Stimulated activated CD4-positive, alpha-beta T cell treated with anti-CD3 and anti-CD28 coated beads, Interleukin-4, amount 100 ng/mL, for 24 hours (primary cell): ENCODE measurements around the gene SPTSSB.

ENCODE experiments used
- DNase-seq: peaks from one replicate; pipeline ENCODE4 v3.0.0-alpha.2; 2020

SPTSSB gene

DNA sequence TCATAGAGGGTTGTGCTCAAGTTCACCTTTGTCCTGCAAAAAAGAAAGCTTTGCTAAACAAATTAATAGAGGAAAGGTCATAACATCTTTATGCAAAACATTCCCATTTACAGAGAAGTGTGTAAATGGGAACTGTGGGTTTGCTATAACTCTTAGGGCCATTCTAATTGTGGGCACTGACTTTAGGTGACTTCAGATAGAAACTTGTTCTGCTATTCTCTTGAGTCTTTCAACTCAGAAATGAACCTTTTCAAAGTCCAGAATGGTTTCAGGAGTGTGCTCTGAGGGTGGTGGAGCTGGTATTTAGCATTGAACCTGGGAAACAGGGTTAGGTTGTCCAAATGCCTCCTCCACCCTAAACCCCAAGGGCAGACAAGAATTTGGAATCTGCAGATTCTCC, 34.0 kb downstream of the SPTSSB start:
- DNase-seq: no peak

DNA sequence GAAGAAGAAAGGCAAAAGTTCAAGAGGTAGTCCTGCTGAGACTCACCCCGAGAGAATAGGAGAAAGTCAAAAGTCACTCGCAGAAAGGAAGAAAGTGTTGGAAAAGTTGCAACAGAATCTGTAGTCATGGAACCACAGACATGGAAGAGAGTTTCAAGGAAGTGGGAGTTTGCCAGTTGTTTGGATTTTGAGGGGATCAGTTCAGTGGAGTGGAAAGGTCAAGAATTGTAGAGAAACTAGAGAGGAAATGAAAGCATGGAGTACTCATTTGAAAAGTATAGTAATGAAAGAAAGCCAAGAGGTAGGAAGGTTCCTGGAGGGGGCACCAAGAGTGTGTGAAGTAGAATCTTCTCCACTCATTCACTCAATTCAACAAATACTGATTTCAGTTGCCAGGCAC, 34.7 kb downstream of the SPTSSB start:
- DNase-seq: no peak

DNA sequence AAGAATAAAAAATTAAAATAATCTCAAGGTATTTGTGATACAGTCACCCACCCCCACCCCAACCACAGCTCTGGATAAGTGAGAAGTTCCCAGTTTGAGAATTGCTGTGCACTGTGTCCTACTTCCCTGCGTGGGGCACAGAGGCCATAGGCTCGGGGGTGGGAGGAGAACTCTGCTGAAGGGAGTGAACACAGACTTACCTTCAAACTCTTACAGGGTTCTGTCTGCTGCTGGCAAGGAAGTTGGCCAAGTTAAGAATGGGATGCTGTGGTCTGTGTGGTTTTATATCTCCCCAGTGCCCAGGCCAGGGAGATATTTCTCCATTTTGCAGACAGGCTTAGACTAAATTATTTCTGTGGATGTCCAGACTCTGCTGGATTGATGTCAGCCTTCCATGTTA, 37.6 kb downstream of the SPTSSB start:
- no peak for DNase-seq

DNA sequence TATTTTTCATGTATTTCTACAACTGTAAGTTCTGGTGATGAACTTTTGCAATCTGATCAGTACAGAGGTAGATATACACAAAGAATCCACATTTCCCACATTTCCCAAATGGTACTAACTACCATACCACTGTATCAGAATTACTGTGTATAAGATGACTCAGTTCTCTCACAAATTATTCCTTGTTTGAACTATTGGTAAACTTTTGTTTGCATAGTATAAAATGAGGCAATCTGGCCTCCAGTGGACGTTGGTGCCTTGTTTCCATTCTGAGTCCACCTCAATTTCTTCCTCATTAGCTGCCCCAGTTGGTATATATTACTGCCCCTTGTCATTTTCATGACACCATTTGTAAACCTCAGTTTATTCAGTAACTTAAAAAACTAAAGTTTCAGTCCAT, 38.5 kb downstream of the SPTSSB start:
- DNase-seq: no peak

DNA sequence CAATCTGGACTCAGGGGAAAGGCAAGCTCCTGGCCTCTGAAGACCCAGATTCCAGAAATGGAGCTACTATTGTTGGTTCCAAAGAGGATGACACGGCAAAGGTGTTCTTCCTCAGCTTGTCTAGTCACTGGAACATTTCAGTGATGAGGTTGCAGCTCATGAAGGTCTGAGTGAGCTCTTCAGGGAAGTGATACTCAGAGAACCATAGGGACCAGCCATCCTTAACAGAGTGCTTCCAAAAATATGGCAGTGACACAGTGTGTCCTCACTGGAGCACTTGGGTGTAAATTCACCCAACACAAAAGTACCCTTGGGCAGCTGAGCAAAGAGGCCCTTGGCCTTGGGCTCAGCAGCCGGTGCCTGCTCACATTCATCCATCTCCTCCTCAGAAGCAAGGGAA, 46.3 kb downstream of the SPTSSB start:
- DNase-seq: no peak

DNA sequence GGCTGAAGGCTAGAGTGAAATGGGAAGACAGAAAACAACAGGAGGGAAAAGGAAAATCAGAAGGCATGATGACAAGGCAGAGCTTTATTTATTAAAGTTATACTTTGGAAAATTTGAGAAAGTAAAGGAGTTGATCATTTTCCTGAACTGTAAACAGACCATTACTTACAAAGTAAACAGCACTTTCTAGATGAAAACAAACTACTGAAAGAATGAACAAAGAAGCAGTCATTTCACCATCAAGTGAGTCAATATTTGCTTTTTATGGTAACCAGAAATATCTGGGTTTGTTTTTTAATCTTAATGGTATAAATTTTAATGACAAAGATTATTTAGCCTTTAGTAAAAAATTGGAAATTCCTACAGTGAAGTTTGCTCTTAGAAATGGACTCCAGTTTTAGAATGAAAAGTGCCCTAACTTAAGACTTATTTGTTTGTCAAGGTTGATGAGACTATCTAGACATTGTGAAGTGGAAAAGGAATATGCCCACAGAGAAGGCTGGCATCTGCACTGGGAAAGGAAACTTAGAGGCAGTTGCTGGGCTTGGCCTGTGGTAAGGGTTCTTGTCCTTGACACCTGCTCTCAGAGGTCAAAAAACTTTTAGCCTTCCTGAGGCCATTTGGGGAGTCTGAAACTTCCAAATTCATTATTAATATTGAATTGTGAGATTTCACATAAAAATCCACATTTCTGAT, 47.2 kb downstream of the SPTSSB start:
- DNase-seq: no peak

DNA sequence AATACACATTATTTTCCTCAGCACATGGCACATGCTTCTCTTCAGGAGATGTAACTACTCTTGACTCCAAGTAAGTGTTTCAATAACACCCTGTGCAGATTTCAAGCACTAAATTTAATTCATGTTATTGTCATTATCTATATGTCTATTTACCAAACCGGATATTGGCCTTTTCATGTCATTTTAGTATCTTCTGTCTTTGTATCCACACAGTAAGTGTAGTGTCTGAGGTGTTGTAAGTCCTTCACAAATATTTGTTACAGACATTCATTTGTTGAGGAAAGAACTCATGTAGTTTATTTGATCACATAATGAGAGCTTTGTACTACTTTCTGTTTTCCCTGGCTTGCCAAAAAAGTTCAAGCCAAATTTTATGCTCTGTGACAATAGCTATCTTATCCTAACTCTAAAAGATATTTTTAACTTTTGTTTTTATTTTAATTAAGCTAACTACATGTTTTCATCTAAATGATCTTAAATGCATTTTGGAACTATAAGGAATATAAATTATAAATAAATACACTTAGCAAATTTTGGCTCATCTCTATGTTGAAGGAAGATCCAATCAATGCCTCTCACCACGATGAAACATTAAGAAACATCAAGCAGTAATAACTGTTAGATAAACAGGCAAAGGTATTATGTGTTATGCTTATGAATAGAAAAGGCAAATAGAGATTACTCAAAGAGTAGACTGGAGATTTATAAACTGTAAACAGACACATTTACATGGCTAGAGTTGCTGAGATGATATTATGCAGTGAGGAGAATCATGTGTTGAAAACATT, 48.3 kb downstream of the SPTSSB start:
- DNase-seq: no peak

DNA sequence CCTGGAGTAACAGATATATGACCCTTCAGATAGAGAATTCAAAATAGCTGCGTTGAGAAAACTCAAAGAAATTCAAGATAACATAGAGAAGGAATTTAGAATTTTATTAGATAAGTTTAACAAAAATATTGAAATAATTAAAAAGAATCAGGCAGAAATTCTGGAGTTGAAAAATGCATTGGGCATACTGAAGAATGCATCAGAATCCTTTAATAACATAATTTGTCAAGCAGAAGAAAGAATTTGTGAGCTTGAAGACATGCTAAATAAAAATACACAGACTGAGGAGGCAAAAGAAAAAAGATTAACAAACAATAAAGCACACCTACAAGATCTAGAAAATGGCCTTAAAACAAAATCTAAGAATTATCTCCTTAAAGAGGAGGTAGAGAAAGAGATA, 50.5 kb downstream of the SPTSSB start:
- DNase-seq: no peak

DNA sequence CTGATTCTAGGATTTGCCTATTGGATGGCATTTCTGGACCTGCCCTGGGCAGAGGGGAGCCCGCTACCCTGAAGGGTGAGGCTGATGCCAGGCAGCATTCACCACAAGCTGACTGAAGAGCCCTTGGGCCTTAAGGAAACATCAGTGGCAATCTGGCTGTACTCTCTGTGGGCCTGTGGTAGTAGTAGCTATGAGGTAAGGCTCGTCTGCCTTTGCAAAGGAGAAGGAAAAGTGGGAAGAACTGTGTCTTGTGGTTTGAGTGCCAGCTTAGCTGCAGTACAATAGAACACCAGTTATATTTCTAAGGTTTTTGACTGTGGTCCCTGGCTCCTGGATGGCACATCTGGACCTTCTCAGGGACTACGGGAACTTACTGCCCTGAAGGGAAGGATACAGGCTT, 51.5 kb downstream of the SPTSSB start:
- no peak for DNase-seq

DNA sequence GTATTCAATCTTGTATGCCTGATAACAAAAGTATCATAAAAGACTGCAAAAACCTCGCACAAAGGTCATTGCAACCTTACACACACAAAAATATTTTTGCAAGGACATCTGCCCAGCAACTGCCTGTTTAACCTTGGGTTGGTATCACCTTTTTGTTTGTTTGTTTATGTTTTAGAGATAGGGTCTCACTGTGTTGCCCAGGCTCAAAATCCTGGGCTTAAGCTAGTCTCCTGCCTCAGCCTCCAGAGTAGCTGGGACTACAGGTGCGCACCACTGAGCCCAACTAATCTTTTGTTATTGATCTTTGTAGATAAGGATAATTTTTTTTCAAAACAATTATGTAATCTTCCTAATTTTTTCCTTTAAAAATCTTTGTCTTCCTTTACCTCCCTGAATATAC, 54.2 kb downstream of the SPTSSB start:
- DNase-seq: no peak

DNA sequence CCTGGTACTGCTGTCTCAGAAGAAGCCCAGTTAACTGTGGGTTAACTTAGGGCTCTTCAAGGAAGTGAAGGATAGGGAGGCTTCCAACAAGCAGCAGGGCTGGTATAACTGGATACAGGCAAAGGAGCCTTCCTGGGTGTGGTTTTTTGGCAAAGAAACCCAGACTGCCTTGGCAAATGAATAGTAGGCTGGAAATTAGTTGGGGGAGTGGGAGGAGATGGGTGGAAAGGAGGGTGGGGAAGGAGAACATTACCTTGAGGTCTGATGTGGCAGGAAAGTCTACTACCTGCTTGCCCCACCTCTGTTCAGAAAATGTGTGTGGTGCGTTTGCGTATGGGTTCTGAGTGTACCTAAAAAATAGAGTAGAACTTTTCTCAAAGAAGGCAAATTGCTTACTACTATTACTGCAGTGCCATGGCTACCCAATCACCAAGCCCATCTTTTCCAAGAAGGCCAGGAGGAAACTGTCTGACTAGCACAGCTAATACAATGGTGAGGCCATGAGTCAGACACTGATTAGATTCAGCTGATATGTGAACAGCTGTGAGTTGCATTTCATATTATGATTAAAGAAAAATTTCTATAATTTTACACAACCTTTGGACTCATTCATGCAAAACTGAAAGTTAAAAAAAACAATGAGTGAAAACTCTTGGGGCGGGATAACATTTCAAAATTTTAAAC, 55.2 kb downstream of the SPTSSB start:
- no peak for DNase-seq

DNA sequence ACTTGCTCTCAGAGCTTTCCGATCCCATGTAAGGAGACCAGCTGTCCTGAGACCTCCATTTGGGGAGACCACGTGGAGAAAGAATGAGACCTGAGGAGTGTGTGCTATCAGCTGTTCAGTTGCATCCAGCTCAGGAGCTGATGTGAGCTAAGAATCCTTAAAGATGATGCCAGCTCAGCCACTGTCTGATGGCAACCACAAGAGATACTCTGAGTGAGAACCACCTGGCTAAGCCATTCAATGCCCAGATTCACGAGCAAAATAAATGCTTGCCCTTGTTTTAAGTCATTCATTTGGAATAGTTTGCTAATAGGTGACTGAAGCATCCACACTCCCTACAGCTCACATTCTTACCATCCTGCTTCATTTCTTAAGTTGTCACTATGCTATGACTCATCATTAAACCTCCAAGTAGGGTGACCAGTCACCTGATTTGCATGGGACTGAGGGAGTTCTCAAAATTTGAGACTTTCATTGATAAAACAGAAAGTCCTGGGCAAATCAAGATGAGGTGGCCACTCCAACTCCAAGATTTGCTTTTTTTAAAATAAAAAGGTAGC, 56.4 kb downstream of the SPTSSB start:
- DNase-seq: no peak

DNA sequence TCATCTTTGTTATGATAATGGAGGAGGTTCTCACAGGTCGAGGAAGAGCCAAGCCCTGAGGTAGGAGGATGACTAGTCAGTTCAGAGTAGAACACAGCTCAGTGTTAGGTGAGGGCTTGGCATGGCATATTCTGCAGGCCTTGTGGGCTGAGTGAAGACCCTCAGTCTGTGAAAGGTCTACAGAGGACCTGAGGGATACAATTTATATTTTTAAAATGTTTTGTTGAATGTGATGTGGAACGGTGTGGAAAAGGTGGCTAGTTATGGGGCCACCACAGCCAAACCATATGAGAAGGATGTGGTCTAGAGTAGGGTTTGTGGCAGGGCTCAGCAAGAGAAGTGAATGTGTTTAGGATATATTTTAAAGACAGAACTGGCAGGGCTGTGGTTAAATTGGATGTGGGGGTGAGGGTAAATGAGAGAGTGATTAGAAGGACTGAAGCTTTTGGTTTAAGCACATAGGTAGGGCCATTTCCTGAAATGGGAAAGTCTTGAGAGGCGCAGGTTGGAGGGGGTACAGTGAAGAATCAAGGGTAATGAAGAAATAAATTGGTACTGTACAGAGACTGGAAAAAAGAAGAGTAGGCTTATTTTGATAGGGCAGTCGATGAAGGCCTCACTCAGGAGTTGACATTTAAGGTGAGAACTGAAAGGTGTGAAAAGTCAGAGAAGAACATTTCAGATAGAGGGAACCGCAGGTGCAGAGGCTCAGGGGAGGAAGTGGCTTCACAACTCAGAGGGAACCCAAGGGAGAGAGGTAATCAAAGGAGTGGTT, 60.5 kb downstream of the SPTSSB start:
- peak; percentile 39 for DNase-seq

DNA sequence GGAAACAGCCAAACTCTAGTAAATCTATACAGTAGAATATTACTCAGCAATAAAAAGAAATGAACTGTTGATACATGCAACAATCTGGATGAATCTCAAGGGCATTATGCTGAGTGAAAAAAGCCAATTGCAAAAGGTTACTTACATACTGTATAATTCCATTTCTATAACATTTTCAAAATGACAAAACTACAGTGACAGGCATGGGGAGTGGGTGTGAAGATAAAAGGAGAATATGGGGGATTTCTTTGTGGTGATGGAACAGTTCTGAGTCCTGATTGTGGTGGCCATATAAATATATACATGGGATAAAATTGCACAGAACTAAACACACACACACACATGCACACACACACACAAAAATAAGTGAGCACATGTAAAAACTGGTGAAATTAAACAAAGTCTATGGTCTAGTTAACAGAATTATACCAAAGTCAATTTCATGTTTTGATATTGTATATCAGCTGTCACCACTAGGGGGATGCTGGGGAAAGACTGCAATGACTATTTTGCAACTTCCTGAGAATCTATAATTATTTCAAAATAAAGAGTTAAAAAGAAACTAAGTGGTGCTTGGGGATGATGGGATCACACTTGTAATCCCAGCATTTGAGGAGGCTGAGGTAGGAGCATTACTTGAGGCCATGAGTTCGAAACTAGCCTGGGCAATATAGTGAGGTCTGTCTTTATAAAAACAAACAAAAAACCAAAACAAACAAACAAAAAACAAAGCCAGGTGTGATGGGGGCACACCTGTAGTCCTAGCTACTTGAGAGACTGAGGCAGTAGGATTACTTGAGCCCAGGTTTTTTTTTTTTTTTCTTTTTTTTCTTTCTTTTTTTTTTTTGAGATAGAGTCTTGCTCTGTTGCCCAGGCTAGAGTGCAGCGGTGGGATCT, 66.0 kb downstream of the SPTSSB start:
- DNase-seq: no peak

DNA sequence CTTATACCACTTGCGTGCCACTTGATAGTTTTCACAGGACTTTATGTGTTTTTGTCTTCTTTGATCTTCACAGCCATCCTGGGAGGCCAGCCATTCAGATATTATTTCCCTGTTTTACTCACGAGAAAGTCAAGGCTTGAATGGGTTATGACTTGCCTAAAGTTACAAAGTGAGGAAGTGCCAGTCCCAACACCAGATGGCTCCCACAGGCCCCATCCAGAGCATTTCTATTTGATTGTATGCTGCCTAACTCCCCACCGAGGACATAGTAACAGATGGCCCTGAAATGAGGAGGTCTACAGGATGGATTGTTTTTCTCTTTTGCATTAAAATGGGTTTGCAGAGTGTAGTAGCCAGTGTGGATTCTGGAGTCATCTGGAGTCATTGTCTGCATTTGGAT, 74.5 kb downstream of the SPTSSB start:
- no peak for DNase-seq

DNA sequence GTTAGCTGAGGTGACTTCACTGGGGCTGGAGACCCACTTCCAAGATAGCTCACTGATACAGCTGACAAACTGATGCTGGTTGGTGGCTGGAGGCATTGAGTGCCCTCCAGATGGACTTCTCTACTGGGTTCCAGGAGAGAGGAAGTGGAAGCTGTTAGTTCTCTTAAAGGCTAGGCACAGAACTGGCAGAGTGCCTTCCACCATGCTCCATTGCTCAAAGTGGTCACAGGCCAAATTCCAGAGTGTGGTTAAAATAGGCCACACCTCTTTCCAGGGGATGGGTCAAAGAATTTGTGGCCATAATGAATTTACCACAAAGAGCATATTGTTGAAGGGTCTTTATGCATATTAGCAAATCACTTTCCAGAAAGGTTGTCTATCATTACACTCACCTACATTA, 76.0 kb downstream of the SPTSSB start:
- no peak for DNase-seq
